ENCODE results near the gene PNPLA6. TPM values are rescaled to one million over a fixed set of nuclear protein-coding genes. Genes with fewer than 3 reads are reported as not detected.

PNPLA6 gene
- polyA plus RNA-seq, 1 donor (not counting 4 experiments of a cell fraction or from before 2014, with no cell fraction given), result 22.4 TPM

- Histone ChIP-seq H3K9me1 (ENCODE audit: control insufficient read depth, extremely low read depth, insufficient read depth, low read length) (no peaks in the 10 kb centered on the region), H3K36me3 (ENCODE audit: control insufficient read depth in 2 of 2, extremely low read depth in 1 of 2, insufficient read depth in 2 of 2, low read length in 2 of 2) (peaks cover 0 to 15% of the 10 kb centered on the region in 2 experiments), H3K9me3 (ENCODE audit: control insufficient read depth, low read depth, low read length) (no peaks in the 10 kb centered on the region), H3K4me3 (ENCODE audit: control insufficient read depth in 2 of 3, extremely low read depth in 1 of 3, insufficient read depth in 2 of 3, low read depth in 1 of 3, low read length in 3 of 3) (no peak overlapping the region), H3K27me3 (ENCODE audit: control insufficient read depth, extremely low read depth, insufficient read depth, low read length) (no peaks in the 10 kb centered on the region), H2AFZ (ENCODE audit: control insufficient read depth, low read length) (no peak overlapping the region), H3K4me2 (ENCODE audit: control insufficient read depth, extremely low read depth, insufficient read depth, low read depth, low read length) (no peak overlapping the region), H3K9ac (ENCODE audit: control insufficient read depth, extremely low read depth, insufficient read depth, low read length) (no peak overlapping the region), H3K27ac (ENCODE audit: control insufficient read depth, insufficient read depth, low read length) (no peak overlapping the region), H3K79me2 (ENCODE audit: control insufficient read depth, insufficient read depth, low read length) (no peaks in the 10 kb centered on the region), H3K4me1 (ENCODE audit: control insufficient read depth, extremely low read depth, insufficient read depth, low read length) (peaks cover 12% of the 10 kb centered on the region), H4K20me1 (ENCODE audit: control insufficient read depth, extremely low read depth, insufficient read depth, low read length) (no peaks in the 10 kb centered on the region)
- no peak for TF ChIP-seq CTCF (optimal IDR thresholded peaks at IDR 0.05 in 1 of 3, IDR thresholded peaks at IDR 0.05 in 1 of 3, conservative IDR thresholded peaks at IDR 0.05 in 1 of 3; ENCODE audit: extremely low read depth in 1 of 3, insufficient read depth in 2 of 3, low read length in 3 of 3)
- FAIRE-seq (no peak), DNase-seq (ENCODE audit: low read depth, low spot score) (no peak)
- dilution Hi-C loops (cut with MboI; ENCODE audit: extremely low pct_ligation_motif_present, low sequenced_read_pairs), result no loop called here
Observed at GRCh38 chr19:7526059-7526929, 9.2 kb upstream of the PNPLA6 start.

GRCh38 chr19:7527516-7528191 lies 7.9 kb upstream of the PNPLA6 start:
- DNase-seq (ENCODE audit: low read depth, low spot score), result no peak
- no peak for FAIRE-seq
- no peaks in the 10 kb centered on the region for H3K9me3 ChIP-seq (ENCODE audit: control insufficient read depth, low read depth, low read length)
- no peaks in the 10 kb centered on the region for H3K27me3 ChIP-seq (ENCODE audit: control insufficient read depth, extremely low read depth, insufficient read depth, low read length)
- H4K20me1 ChIP-seq (ENCODE audit: control insufficient read depth, extremely low read depth, insufficient read depth, low read length), result no peaks in the 10 kb centered on the region
- H2AFZ ChIP-seq (ENCODE audit: control insufficient read depth, low read length), result no peak overlapping the region
- no peaks in the 10 kb centered on the region for H3K79me2 ChIP-seq (ENCODE audit: control insufficient read depth, insufficient read depth, low read length)
- H3K4me3 ChIP-seq (ENCODE audit: control insufficient read depth in 2 of 3, extremely low read depth in 1 of 3, insufficient read depth in 2 of 3, low read depth in 1 of 3, low read length in 3 of 3), result no peak overlapping the region
- H3K9ac ChIP-seq (ENCODE audit: control insufficient read depth, extremely low read depth, insufficient read depth, low read length), result no peak overlapping the region
- no peak overlapping the region for H3K27ac ChIP-seq (ENCODE audit: control insufficient read depth, insufficient read depth, low read length)
- H3K4me2 ChIP-seq (ENCODE audit: control insufficient read depth, extremely low read depth, insufficient read depth, low read depth, low read length), result no peak overlapping the region
- TF ChIP-seq CTCF (optimal IDR thresholded peaks at IDR 0.05 in 1 of 3, IDR thresholded peaks at IDR 0.05 in 1 of 3, conservative IDR thresholded peaks at IDR 0.05 in 1 of 3; ENCODE audit: extremely low read depth in 1 of 3, insufficient read depth in 2 of 3, low read length in 3 of 3), result no peak
- dilution Hi-C loops (cut with MboI; ENCODE audit: extremely low pct_ligation_motif_present, low sequenced_read_pairs), result no loop called here
- no peaks in the 10 kb centered on the region for H3K9me1 ChIP-seq (ENCODE audit: control insufficient read depth, extremely low read depth, insufficient read depth, low read length)
- H3K36me3 ChIP-seq (ENCODE audit: control insufficient read depth in 2 of 2, extremely low read depth in 1 of 2, insufficient read depth in 2 of 2, low read length in 2 of 2), result peaks cover 0 to 19% of the 10 kb centered on the region in 2 experiments
- H3K4me1 ChIP-seq (ENCODE audit: control insufficient read depth, extremely low read depth, insufficient read depth, low read length), result peaks cover 6% of the 10 kb centered on the region

Measured in keratinocyte (primary cell).